ENCODE results near the gene CCDC15. TPM values are rescaled to one million over a fixed set of nuclear protein-coding genes. Genes with fewer than 3 reads are reported as not detected.

The CCDC15 gene
- total and polyA plus RNA-seq, 2 donors (not counting 1 experiment from before 2014, with no cell fraction given), result 0.31 to 1.8 TPM

- Histone ChIP-seq H3K4me1 (ENCODE audit: control insufficient read depth in 2 of 2, insufficient read depth in 2 of 2, low read length in 2 of 2) (peaks cover under 1 to 9% of the 10 kb centered on the region in 2 donors), H4K20me1 (ENCODE audit: control insufficient read depth, insufficient read depth, low read length, poor library complexity, severe bottlenecking) (no peaks in the 10 kb centered on the region), H3K36me3 (replicated peaks in 1 of 2; ENCODE audit: control extremely low read depth in 1 of 2, control insufficient read depth in 1 of 2, extremely low read depth in 1 of 2, insufficient read depth in 2 of 2, low read length in 1 of 2) (peaks cover 0 to 2% of the 10 kb centered on the region in 2 experiments), H3K27ac (ENCODE audit: low read length in 2 of 2) (no peak overlapping the region), H3K9ac (ENCODE audit: low read length) (no peak overlapping the region), H3K79me2 (ENCODE audit: control insufficient read depth, insufficient read depth, low read length) (no peaks in the 10 kb centered on the region), H3K4me3 (ENCODE audit: control extremely low read depth in 1 of 5, extremely low read depth in 1 of 5, insufficient read depth in 1 of 5, low read depth in 2 of 5, low read length in 4 of 5) (no peak overlapping the region), H3K9me3 (ENCODE audit: control extremely low read depth in 1 of 3, control insufficient read depth in 2 of 3, insufficient read depth in 1 of 3, low read length in 2 of 3) (no peaks in the 10 kb centered on the region), H2AFZ (ENCODE audit: insufficient read depth, low read depth, low read length, poor library complexity, severe bottlenecking) (no peak overlapping the region), H3K4me2 (replicated peaks; ENCODE audit: low read depth, low read length, poor library complexity, severe bottlenecking) (no peak overlapping the region), H3K27me3 (replicated peaks in 1 of 4; ENCODE audit: control extremely low read depth in 1 of 4, control insufficient read depth in 3 of 4, insufficient read depth in 4 of 4, low read length in 3 of 4) (no peaks in the 10 kb centered on the region)
- Mint-ChIP-seq H3K4me3 (no peak overlapping the region), H3K27me3 (no peaks in the 10 kb centered on the region), H3K27ac (no peak overlapping the region), H3K4me1 (peaks cover 3% of the 10 kb centered on the region), H3K9me3 (ENCODE audit: insufficient read depth) (no peaks in the 10 kb centered on the region)
- ChIA-PET CTCF (interaction anchor here (0.6 to 1.5 kb wide), 2 partner anchors 12 to 62 kb away, joined by 3 to 5 read pairs; no protein-coding TSS in a partner anchor), POLR2A (no interaction called here)
- WGBS (ENCODE audit: insufficient coverage), result 86% methylated on average over 16 of the region's 18 CpGs
- intact Hi-C loops (cut with micrococcal nuclease), result loop anchor here (10.0 kb wide), 1 partner anchor 485 kb away; the partner anchor contains the start of gene EI24
- DNase-seq (no peak), ATAC-seq (ENCODE audit: low read depth) (no peak)
- no peak for TF ChIP-seq CTCF (IDR thresholded peaks at IDR 0.05)
- no peak for TF ChIP-seq EZH2 (IDR thresholded peaks at IDR 0.05; ENCODE audit: borderline replicate concordance, insufficient read depth, low read depth, low read length, poor library complexity, severe bottlenecking)
These were observed 125.3 kb downstream of the CCDC15 start for GRCh38 chr11:125079151-125079877.

GRCh38 chr11:125079878-125080530 is 126.0 kb downstream of the CCDC15 start:
- Histone ChIP-seq H3K4me1 (ENCODE audit: control insufficient read depth in 2 of 2, insufficient read depth in 2 of 2, low read length in 2 of 2) (peaks cover 0 to 3% of the 10 kb centered on the region in 2 donors), H3K4me3 (ENCODE audit: control extremely low read depth in 1 of 5, extremely low read depth in 1 of 5, insufficient read depth in 1 of 5, low read depth in 2 of 5, low read length in 4 of 5) (no peak overlapping the region), H3K36me3 (replicated peaks in 1 of 2; ENCODE audit: control extremely low read depth in 1 of 2, control insufficient read depth in 1 of 2, extremely low read depth in 1 of 2, insufficient read depth in 2 of 2, low read length in 1 of 2) (peaks cover 0 to 2% of the 10 kb centered on the region in 2 experiments), H3K79me2 (ENCODE audit: control insufficient read depth, insufficient read depth, low read length) (no peaks in the 10 kb centered on the region), H3K9me3 (ENCODE audit: control extremely low read depth in 1 of 3, control insufficient read depth in 2 of 3, insufficient read depth in 1 of 3, low read length in 2 of 3) (no peaks in the 10 kb centered on the region), H4K20me1 (ENCODE audit: control insufficient read depth, insufficient read depth, low read length, poor library complexity, severe bottlenecking) (no peaks in the 10 kb centered on the region), H3K27me3 (replicated peaks in 1 of 4; ENCODE audit: control extremely low read depth in 1 of 4, control insufficient read depth in 3 of 4, insufficient read depth in 4 of 4, low read length in 3 of 4) (no peaks in the 10 kb centered on the region), H3K27ac (ENCODE audit: low read length in 2 of 2) (no peak overlapping the region), H3K9ac (ENCODE audit: low read length) (no peak overlapping the region), H3K4me2 (replicated peaks; ENCODE audit: low read depth, low read length, poor library complexity, severe bottlenecking) (no peak overlapping the region), H2AFZ (ENCODE audit: insufficient read depth, low read depth, low read length, poor library complexity, severe bottlenecking) (no peak overlapping the region)
- POLR2A ChIA-PET, result no interaction called here
- H3K9me3 Mint-ChIP-seq (ENCODE audit: insufficient read depth), result no peaks in the 10 kb centered on the region
- H3K4me3 Mint-ChIP-seq, result no peak overlapping the region
- WGBS (ENCODE audit: insufficient coverage), result 100% methylated on average over 8 of the region's 12 CpGs
- no peak for TF ChIP-seq EZH2 (IDR thresholded peaks at IDR 0.05; ENCODE audit: borderline replicate concordance, insufficient read depth, low read depth, low read length, poor library complexity, severe bottlenecking)
- TF ChIP-seq CTCF (IDR thresholded peaks at IDR 0.05), result no peak
- H3K27ac Mint-ChIP-seq, result no peak overlapping the region
- ATAC-seq (ENCODE audit: low read depth) (no peak), DNase-seq (no peak)
- CTCF ChIA-PET, result no interaction called here
- intact Hi-C loops (cut with micrococcal nuclease), result loop anchor here (10.0 kb wide), 1 partner anchor 485 kb away; the partner anchor contains the start of gene EI24
- no peaks in the 10 kb centered on the region for H3K27me3 Mint-ChIP-seq
- H3K4me1 Mint-ChIP-seq, result no peaks in the 10 kb centered on the region

Data from B cell (primary cell).